HepG2 (cell line): ENCODE results near the gene SP110. TPM values are rescaled to one million over a fixed set of nuclear protein-coding genes. Genes with fewer than 3 reads are reported as not detected.

Experiments used
- AFF4 ChIP-seq: sonication (generic); formaldehyde crosslinking; IDR thresholded peaks from 2 replicates; pipeline ENCODE4 v1.4.0; 2020; ENCODE audit warnings: missing genetic modification reagents
- AKAP8 ChIP-seq: sonication (generic); formaldehyde crosslinking; IDR thresholded peaks from 2 replicates; pipeline ENCODE4 v1.5.1; 2020; ENCODE audit warnings: mild to moderate bottlenecking, missing genetic modification reagents
- CCDC6 ChIP-seq: sonication (generic); formaldehyde crosslinking; IDR thresholded peaks from 2 replicates; pipeline ENCODE4 v1.8.1; 2022; ENCODE audit warnings: mild to moderate bottlenecking, missing genetic modification reagents, moderate library complexity
- ETV6 ChIP-seq: sonication (generic); formaldehyde crosslinking; conservative IDR thresholded peaks from 2 replicates; pipeline ENCODE4 v1.4.0; 2020; ENCODE audit warnings: missing genetic modification reagents
- EZH2 ChIP-seq: conservative IDR thresholded peaks from 2 replicates; pipeline ENCODE4 v1.6.1; 2012; ENCODE audit warnings: mild to moderate bottlenecking, low read depth, low read length, moderate library complexity
- ZNF543 ChIP-seq: sonication (generic); formaldehyde crosslinking; IDR thresholded peaks from 2 replicates; pipeline ENCODE4 v1.4.0; 2020; ENCODE audit warnings: mild to moderate bottlenecking, missing genetic modification reagents
- ZNF556 ChIP-seq: sonication (generic); formaldehyde crosslinking; IDR thresholded peaks from 2 replicates; pipeline ENCODE4 v1.4.0; 2020; ENCODE audit warnings: mild to moderate bottlenecking, missing genetic modification reagents, borderline replicate concordance
- ZNF577 ChIP-seq: sonication (generic); formaldehyde crosslinking; IDR thresholded peaks from 2 replicates; pipeline ENCODE4 v1.4.0; 2020; ENCODE audit warnings: mild to moderate bottlenecking, low read depth, missing genetic modification reagents, borderline replicate concordance
- ZNF616 ChIP-seq: sonication (generic); formaldehyde crosslinking; IDR thresholded peaks from 2 replicates; pipeline ENCODE4 v1.5.0; 2020; ENCODE audit warnings: low read depth, mild to moderate bottlenecking, missing genetic modification reagents
- polyA plus RNA-seq, 8 experiments: library from polyadenylated mRNA; depleted of rRNA in 3 of 8; stranded (reverse) in 7 of 8; unstranded in 1 of 8; fragments of >200 nt; fragmentation: Illumina TruSeq in 4 of 8; extraction: Trizol in 4 of 8; gene quantifications; 2 replicates each; pipeline versions ENCODE4 v1.2.1 to v1.2.3, GENCODE V29; 2011 to 2016; ENCODE audit warnings: low read depth in 4 of 8, missing spikeins in 1 of 8, mixed read lengths in 1 of 8; ENCODE audit not compliant: insufficient read depth in 1 of 8
- total RNA-seq, 5 experiments: library from RNA; depleted of rRNA; stranded (reverse); fragments of >200 nt; fragmentation: Illumina TruSeq; extraction: Trizol; gene quantifications; 2 replicates each; pipeline ENCODE4 v1.2.3, GENCODE V29; 2016; ENCODE audit warnings: low read depth in 1 of 5

SP110 gene
- total and polyA plus RNA-seq, 2 of the 13 experiments (the other 11 are each of a cell fraction or from before 2014, with no cell fraction given): 7.9 to 10.4 TPM

- TF ChIP-seq ZNF543 (CRISPR knock-in tag): no peak
- TF ChIP-seq ZNF616 (CRISPR knock-in tag): no peak
- no peak for TF ChIP-seq EZH2
- no peak for TF ChIP-seq ZNF577
- no peak for TF ChIP-seq ZNF556 (CRISPR knock-in tag)
- no peak for TF ChIP-seq ETV6 (CRISPR knock-in tag)
- no peak for TF ChIP-seq CCDC6
- no peak for TF ChIP-seq AFF4 (CRISPR knock-in tag)
- no peak for TF ChIP-seq AKAP8 (CRISPR knock-in tag)
- TF ChIP-seq, all 625 proteins: peak for 0
Measured at GRCh38 chr2:230178546-230179485, 41.0 kb downstream of the SP110 start (continued).
